GM19023 (cell line): ENCODE results near the gene IGF2R.
"Not testable (repeated sequence)": the region's sequence is repeated elsewhere in the genome, so short reads cannot be mapped to it uniquely, and the experiment has no call there.

ENCODE experiments used
- ATAC-seq: cut with Tn5 transposase; IDR thresholded peaks from one replicate; pipeline ENCODE4 v1.9.1; 2021; ENCODE audit warnings: mild to moderate bottlenecking, moderate library complexity; ENCODE audit not compliant: unreplicated experiment

The IGF2R gene

DNA sequence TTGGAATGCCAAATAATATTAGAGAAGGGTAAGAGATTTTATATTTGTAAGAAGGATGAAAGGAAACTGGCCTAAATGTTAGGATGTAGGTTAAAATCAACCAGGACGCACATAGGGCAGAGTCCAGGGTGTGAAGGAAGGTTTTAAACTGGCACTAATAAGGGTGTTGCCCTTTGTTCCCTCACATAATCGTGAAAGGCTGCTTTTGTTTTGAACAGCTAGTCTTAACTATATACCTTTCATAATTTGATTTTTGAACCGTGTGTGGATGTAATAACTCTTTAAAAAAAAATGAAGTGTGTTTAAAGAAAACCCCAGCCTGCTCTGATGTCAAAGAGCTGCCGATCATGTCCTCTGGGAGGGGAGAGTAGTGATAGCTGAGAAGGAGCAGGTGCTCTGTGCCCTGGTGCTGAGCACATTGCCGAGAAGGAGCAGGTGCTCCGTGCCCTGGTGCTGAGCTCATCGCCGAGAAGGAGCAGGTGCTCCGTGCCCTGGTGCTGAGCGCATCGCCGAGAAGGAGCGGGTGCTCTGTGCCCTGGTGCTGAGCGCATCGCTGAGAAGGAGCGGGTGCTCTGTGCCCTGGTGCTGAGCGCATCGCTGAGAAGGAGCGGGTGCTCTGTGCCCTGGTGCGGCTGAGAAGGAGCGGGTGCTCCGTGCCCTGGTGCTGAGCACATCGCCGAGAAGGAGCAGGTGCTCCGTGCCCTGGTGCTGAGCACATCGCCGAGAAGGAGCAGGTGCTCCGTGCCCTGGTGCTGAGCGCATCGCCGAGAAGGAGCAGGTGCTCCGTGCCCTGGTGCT lies 121.8 kb downstream of the IGF2R start:
- not testable (repeated sequence) for ATAC-seq

DNA sequence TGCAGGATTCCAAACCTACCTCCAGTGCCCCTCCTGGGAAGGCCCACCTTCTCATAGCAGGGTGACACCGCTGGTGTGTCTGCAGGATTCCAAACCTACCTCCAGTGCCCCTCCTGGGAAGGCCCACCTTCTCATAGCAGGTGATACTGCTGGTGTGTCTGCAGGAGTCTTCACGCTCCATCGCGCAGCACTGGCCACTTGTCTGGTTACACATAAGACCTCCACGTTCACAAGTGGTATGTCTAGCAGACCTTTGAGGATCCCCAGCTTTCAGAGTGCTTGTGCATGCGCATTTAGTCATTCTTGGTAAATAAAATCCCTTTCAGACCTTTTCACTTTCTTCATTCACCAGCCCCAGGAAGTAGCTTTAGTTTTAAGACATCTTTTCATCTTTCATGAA lies 123.3 kb downstream of the IGF2R start:
- not testable (repeated sequence) for ATAC-seq

DNA sequence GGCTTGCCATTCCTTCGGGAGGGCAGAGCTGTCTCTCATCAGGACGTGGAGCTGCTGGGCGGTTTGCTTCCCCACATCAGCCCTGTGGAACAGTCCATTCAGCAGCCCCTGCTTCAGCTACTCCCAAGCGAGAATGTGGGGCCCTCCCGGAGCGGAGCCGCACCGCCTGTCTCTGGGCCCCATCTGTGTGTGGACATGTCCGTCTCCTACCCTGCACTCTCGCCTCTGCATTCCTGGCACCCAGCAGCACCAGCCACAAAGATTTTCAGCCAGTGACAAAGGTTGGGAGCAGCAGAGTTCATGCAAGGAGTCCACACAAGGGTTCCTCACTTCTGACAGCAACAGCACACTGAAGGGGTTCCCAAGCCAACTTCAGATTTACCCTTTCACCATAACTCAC lies 123.7 kb downstream of the IGF2R start:
- ATAC-seq, result no peak

DNA sequence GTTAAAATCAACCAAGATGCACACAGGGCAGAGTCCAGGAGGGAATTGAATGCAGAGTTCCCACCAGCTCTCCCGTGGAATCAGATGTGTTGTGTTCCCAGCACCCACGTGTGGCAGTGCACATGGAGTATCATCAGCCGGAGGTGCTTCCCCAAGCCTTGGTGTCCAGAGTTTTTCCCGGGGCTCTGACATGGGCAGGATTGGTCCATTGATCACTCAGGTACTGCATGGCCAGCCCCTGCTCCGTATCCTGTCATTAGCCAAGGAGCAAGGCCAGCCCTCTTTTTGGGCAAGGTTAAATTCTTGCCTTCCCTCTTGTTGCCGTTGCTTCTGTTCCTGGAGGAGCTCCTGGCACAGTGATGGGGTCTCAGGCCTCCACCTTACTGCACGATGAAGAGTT lies 124.2 kb downstream of the IGF2R start:
- ATAC-seq, result no peak

DNA sequence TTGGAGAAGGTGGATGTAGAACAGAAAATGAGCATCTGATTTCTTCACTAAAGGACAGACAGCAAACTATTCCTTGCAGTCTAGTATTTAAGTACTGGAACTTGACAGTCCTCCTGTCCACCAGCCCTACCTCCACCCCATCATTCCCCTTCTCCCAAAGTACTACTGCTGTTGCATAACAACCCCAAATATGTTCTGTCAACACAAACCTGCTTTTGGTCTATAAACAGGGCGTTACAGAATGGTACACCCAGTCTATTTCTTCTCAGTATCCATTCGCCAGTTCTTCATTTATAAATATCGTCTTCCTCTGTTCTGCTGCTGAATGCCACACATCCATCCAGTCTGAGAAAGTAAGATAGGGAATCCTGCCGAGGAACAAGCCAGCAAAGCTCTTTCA lies 125.1 kb downstream of the IGF2R start:
- no peak for ATAC-seq

DNA sequence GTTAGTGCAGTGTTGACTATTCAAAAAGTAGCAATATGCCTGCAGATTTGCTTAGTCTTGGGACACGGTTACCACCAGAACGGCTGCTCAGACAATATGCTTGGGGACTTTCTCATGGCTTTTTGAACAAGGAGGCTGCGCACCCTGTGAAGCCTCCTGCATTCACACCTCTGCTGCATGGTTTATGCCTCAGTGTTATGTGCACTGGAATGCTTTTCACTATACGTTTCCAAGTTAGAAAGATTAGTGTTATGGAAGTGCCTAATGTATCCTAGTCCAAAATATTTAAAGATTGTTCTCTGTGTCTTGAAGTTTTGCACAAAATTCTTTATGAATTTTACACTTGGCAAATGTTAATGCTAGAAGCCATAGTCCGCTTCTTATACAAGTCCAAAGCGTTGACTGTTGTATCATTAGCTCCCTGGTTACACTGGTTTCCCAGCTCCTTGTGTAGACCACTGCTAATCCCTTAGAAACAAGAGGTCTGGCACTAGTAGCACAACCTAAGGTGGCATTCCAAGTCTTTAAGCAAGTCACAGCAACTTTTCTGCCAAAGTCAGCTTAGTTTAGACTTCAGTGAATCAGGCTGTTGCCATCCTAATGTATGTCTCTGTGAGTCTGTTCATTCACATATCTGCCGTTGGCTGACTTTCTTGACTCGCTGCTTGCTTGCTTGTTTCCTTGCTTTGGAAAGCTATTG lies 126.4 kb downstream of the IGF2R start:
- no peak for ATAC-seq

DNA sequence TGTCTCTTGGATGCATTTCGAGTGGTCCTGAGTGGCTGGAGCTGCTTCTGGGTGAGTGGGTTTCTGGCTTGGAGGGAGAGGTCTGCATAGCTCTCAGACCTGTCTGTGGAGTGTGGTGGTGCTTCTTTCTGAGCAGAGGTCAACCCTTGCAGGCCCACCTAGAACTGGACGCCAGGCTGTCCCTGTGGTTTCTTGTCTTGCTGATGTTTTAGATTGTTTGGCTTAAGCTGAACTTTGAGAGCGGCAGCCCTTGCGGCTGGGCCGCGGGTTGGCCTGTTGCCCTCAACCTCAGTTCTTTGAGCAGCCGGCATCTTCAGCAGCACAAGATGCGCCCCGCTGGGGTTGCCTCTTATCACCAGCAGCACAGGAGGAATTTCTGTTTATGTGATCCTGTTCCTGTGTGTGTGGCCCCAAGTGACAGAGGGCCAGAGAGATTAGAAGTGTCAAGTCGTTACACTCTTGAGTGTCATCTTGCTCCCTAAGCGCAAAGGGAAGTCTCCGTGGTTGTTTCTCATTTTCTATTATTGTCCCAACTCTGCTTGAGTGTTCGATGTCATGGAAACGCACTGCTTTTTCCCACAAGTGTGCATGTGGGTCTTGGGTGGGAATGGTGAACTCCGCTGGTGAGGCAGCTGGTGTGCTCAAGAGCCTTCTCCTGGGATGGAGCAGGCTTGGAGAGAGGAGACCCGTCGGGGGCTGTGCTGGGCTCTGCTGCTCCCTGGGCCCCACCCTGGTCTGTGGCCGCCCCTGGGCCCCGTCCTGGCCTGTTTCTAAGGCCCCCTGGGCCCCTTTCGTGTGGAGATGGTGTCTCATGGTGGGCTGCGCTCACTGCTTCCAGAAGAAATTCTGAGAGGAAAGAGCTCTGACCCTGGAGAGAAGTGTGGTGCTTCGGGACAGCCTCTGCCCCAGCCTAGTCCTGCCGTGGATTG lies 132.7 kb downstream of the IGF2R start:
- ATAC-seq, result no peak

DNA sequence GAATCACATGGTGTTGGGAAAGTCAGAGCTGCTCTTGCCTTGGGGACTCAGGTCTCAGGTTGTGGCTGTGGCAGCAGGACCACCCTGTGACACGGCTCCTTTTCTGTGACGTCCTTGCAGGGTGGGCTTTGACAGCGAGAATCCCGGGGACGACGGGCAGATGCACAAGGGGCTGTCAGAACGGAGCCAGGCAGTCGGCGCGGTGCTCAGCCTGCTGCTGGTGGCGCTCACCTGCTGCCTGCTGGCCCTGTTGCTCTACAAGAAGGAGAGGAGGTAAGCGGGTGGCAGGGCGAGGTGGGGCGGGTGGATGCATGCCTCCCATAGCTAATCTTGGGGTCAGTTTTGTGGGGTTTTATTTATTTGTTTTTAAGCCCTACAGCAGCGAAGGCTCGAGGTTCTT lies 133.5 kb downstream of the IGF2R start:
- ATAC-seq, result no peak

DNA sequence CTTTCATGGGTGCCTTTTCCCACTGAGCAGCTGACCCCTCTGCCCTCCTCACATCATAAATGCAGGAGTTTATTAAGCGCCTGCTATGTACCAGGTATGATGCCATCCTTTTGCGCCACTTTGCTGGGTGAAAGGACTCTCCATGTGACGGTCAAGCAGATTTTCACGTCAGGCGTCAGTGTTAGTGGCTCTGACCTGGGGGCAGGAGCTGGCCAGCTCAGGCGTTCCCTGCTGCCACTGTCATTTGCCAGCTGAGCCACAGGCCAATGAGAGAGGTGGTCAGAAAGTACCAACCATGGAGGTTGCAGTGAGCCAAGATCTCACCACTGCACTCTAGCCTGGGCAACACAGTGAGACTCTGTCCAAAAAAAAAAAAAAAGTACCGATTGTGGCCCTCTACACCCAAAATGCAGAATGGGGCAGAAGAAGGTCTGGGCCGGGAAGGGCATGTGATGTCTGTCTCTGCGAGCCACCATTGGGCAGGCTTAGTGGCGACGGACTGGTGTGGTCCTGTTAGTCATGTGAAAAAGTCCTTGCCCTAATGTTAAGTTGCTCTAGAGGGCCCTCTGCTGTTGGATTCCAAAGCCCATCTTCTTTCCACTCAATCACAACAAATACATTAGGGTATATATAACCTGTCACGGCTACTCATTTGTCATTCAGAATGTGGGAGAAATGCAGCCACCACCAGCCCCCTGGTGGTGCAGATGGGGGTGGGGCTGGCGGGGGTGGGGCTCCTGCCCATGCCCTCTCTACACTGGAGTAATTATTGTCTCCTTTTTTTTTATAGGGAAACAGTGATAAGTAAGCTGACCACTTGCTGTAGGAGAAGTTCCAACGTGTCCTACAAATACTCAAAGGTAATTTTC lies 134.3 kb downstream of the IGF2R start:
- ATAC-seq, result no peak

DNA sequence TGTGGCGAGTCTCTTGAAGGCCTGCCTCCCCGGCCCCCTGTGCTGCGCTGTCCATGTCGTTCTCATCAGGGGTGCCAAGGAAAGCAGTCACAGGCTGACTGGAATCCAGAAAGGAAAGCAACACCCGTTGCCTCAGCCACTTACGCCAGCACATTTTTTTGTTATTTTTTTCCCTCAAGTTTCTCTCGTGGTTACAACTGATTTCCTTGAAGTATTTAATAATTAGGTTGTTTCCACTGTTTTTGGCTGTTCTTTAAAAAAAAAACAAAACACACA lies 134.9 kb downstream of the IGF2R start:
- ATAC-seq, result no peak

DNA sequence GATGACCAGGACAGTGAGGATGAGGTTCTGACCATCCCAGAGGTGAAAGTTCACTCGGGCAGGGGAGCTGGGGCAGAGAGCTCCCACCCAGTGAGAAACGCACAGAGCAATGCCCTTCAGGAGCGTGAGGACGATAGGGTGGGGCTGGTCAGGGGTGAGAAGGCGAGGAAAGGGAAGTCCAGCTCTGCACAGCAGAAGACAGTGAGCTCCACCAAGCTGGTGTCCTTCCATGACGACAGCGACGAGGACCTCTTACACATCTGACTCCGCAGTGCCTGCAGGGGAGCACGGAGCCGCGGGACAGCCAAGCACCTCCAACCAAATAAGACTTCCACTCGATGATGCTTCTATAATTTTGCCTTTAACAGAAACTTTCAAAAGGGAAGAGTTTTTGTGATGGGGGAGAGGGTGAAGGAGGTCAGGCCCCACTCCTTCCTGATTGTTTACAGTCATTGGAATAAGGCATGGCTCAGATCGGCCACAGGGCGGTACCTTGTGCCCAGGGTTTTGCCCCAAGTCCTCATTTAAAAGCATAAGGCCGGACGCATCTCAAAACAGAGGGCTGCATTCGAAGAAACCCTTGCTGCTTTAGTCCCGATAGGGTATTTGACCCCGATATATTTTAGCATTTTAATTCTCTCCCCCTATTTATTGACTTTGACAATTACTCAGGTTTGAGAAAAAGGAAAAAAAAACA lies 136.1 kb downstream of the IGF2R start:
- no peak for ATAC-seq

DNA sequence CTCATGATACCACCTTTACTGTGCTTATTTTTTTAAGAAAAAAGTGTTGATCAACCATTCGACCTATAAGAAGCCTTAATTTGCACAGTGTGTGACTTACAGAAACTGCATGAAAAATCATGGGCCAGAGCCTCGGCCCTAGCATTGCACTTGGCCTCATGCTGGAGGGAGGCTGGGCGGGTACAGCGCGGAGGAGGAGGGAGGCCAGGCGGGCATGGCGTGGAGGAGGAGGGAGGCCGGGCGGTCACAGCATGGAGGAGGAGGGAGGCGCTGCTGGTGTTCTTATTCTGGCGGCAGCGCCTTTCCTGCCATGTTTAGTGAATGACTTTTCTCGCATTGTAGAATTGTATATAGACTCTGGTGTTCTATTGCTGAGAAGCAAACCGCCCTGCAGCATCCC lies 137.1 kb downstream of the IGF2R start:
- no peak for ATAC-seq

DNA sequence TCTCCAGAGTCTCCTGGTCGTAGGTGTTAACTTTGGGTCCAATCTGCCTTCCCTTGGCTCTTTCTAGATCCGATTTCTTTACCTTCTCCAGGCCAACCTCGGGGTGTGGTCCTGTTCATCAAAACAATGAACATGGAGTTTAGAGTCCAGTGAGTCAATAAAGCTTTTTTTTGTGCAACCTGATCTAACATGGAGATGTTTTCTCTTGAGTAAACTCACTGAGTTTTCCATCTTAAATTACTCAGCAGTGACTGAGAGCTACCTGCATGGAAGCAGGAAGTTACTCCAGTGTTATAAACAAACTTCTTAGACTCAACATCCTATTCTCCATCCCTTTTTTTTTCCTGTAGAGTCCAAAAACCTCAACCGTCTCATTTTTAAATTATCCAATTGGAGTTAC lies 137.8 kb downstream of the IGF2R start:
- no peak for ATAC-seq

DNA sequence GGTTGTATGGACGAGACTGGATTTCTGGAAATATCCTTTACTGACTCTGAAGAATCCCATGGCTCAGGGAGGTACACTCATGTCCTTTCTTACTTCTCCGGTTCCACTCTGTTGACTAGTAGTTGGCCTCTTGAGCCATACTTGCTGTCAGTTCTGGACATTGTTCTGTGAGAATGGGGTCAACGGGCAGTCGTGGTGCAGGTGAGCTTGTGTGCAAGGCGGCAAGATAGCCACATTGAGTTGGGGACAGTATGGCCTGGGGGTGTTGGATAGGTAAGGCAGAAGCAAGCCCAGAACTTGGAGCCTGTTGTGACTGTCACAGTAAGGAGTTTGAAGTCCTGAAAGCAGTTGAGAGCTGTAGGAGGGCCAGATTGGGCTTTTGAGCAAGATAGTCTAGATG lies 139.2 kb downstream of the IGF2R start:
- ATAC-seq, result no peak

DNA sequence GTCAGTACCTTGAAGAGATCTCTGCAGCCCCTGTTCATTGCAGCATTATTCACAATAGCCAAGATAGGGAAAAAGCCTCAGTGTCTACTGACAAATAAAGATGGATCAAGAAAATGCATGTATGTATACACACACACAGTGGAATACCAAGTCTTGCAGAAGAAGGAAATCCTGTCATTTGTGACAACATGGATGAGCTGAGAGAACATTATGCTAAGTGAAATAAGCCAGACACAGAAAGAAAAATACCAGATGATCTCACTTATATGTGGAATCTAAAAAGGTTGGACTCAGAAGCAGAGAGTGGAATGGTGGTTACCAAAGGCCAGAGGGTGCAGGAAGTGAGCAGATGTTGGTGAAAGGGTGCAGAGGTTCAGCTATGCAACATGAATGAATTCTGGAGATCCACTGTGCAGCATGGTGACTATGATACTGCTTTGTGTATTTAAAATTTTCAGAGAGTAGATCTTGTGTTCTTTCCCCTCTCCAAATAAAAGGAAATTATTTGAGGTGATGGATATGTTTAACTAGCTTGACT lies 141.8 kb downstream of the IGF2R start:
- no peak for ATAC-seq

DNA sequence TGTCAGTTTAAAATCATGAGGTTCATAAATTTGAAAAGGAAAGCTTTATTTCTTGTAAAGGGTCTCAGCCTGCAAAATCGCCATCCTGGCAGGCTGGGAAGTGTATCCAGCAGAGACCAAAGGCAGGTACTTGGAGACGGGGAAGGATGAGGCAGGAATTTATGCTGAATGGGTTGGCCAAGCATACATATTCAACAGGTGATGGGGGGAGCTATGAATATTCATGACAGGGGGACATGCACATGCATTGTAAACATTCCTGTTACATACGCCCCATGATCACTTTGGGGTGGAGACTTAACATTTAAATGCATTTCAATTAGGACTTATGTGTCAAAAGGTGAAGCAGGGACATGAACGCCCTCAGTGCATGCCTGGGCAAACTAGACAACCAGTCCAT lies 142.9 kb downstream of the IGF2R start:
- ATAC-seq, result no peak

DNA sequence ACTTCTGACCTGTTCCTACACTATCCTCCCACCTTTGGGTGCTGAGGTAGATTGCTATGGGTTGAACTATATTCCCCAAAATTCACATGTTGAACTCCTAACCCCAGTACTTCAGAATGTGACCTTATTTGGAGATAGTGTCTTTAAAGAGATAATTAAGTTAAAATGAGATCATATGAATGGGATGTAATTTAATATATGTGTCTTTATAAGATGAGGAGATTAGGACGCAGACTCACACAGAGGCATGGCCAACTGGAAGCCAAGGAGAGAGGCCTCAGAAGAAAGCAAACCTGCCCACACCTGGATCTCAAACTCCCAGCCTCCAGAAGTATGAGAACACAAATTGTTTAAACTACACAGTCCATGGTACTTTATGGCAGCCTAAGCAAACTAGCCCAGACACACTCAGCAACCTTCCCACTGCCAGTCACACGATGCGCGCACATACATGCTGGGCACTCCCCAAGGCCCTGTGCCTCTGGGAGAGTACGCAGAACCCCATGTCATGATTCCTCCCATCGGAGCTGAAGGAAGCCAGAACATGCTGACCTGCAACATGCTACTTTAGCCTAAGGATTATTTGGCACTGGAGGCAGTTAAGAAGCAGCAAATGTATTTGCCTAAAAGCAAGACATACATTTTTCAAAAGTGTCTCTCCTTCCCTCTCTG lies 143.9 kb downstream of the IGF2R start:
- no peak for ATAC-seq

DNA sequence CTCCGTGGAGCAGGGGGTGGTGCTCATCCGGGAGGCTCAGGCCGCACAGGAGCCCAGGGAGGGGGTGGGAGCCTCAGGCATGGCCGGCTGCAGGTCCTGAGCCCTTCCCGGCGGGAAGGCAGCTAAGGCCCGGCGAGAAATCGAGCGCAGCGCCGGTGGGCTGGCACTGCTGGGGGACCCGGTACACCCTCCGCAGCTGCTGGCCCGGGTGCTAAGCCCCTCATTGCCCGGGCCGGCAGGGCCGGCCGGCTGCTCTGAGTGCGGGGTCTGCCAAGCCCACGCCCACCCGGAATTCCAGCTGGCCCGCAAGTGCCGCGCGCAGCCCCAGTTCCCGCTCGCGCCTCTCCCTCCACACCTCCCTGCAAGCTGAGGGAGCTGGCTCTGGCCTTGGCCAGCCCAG lies 145.7 kb downstream of the IGF2R start:
- ATAC-seq, result not testable (repeated sequence)

DNA sequence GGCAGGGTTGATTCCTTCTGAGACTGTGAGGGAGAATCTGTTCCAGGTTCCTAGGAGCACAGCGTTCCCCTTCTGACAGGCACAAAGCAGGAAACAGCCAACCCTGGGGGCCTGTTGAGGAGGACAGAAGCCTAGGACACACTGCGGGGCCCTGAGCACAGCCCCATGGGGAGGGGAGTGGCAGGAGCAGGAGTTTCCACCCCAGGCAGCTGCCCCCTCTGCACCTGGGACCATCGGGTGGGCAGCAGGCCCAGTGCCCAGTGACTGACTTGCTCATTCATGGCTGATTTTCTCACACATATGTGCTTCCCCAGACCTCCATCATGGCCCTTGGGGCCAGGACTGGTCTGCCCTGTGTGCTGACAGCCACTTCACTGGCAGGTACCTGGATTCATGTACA lies 146.5 kb downstream of the IGF2R start:
- no peak for ATAC-seq
